ENCODE data around the gene KCTD13.
A peak's percentile ranks its signal among the peaks of the same experiment; 100 is the strongest.
"Not testable (repeated sequence)": the region's sequence is repeated elsewhere in the genome, so short reads cannot be mapped to it uniquely, and the experiment has no call there.

The KCTD13 gene

DNA sequence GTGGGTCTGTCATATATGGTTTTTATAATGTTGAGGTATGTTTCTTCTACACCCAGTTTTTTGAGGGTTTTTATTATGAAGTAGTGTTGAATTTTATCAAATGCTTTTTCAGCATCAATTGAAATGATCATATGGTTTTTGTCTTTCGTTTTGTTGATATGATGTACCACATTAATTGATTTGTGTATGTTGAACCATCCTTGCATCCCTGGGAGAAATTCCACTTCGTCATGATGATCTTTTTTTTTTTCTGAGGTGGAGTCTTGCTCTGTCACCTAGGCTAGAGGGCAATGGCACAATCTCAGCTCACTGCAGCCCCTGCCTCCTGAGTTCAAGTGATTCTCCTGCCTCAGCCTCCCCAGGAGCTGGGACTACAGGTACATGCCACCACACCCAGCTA is 21.9 kb upstream of the KCTD13 start:
- Histone ChIP-seq H3K27me3 (replicated peaks in 2 of 5; ENCODE audit: control insufficient read depth in 4 of 5, insufficient read depth in 5 of 5, low read length in 4 of 5) (no peaks in the 10 kb centered on the region), H3K4me1 (ENCODE audit: control extremely low read depth in 1 of 4, control insufficient read depth in 4 of 4, insufficient read depth in 4 of 4, low read length in 3 of 4) (peaks cover 3 to 15% (median 8%) of the 10 kb centered on the region in 4 experiments), H3K27ac (ENCODE audit: insufficient read depth in 1 of 2, low read depth in 1 of 2, low read length in 2 of 2, poor library complexity in 1 of 2, severe bottlenecking in 2 of 2) (no peak overlapping the region), H3K36me3 (ENCODE audit: control insufficient read depth in 4 of 4, insufficient read depth in 4 of 4, low read length in 3 of 4) (no peaks in the 10 kb centered on the region), H3K4me3 (ENCODE audit: control insufficient read depth in 1 of 7, extremely low read depth in 1 of 7, insufficient read depth in 4 of 7, low read depth in 2 of 7, low read length in 6 of 7) (no peak overlapping the region), H3K9me3 (ENCODE audit: control extremely low read depth in 1 of 5, control insufficient read depth in 4 of 5, insufficient read depth in 2 of 5, low read depth in 1 of 5, low read length in 4 of 5) (peaks cover 0 to 3% (median 0%) of the 10 kb centered on the region in 5 experiments)
- whole genome bisulfite sequencing (ENCODE audit: insufficient coverage) = no CpG with 5 or more reads among the region's 2 CpGs
- ChIA-PET POLR2A (no interaction called here), CTCF (interaction anchor here (0.6 to 1.2 kb wide), 3 partner anchors 12 to 27 kb away, joined by 3 to 4 read pairs (median 3); no protein-coding TSS in a partner anchor)
- DNase-seq = no peak

DNA sequence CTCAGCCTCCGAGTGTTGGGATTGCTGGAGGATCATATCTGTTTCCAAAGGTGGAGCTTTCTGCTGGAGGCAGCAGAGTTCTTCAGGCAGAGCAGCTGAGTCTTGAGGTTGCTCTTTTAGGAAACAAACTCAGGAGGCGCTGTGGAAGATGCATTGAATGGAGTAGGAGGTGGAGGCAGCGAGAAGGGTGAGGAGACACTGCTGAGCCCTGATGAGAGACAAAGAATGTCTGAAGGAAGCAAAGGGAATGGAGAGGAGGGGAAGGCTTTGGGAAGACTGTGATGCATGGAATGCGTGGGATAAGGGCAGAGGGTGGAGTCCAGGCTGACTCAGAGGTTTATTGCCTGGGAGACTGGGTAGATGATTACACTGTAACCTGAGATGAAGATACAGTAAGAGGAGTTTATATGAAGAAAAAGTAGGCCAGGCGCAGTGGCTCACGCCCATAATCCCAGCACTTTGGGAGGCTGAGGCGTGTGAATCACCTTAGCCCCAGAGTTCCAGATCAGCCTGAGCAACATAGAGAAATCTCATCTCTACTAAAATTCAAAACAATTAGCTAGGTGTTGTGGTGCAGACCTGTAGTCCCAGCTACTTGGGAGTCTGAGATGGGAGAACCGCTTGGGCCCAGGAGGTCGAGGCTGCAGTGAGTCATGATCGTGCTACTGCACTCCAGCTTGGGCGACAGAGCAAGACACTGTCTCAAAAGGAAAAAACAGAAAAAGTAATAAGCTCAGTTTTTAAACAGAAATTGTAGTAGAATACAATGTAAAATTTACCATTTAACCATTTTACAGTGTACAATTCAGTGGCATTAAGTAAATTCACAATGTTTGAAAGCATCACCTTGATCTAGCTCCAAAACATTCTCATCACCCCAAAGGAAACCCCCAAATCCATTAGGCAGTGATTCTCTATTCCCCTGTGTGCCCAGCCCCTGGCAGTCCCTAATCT is 18.1 kb upstream of the KCTD13 start:
- CTCF ChIA-PET = interaction anchor here (0.7 to 2.2 kb wide), 4 partner anchors 18 to 62 kb away, joined by 3 to 6 read pairs (median 4); partner anchors contain the start of gene TAOK2
- 100% methylated on average over 7 of the region's 11 CpGs for WGBS (ENCODE audit: insufficient coverage)
- peak overlapping the region in 1 of 2 experiments; percentile 73 for H3K27ac ChIP-seq (ENCODE audit: insufficient read depth in 1 of 2, low read depth in 1 of 2, low read length in 2 of 2, poor library complexity in 1 of 2, severe bottlenecking in 2 of 2)
- no peak for DNase-seq
- peaks cover 5 to 19% (median 10%) of the 10 kb centered on the region in 4 experiments for H3K4me1 ChIP-seq (ENCODE audit: control extremely low read depth in 1 of 4, control insufficient read depth in 4 of 4, insufficient read depth in 4 of 4, low read length in 3 of 4)
- H3K27me3 ChIP-seq (replicated peaks in 2 of 5; ENCODE audit: control insufficient read depth in 4 of 5, insufficient read depth in 5 of 5, low read length in 4 of 5) = no peaks in the 10 kb centered on the region
- H3K4me3 ChIP-seq (ENCODE audit: control insufficient read depth in 1 of 7, extremely low read depth in 1 of 7, insufficient read depth in 4 of 7, low read depth in 2 of 7, low read length in 6 of 7) = no peak overlapping the region
- POLR2A ChIA-PET = interaction anchor here (1.7 kb wide), 1 partner anchor 18 kb away, joined by 6 read pairs; the partner anchor contains the start of gene KCTD13
- peaks cover 0 to 4% (median 0%) of the 10 kb centered on the region in 5 experiments for H3K9me3 ChIP-seq (ENCODE audit: control extremely low read depth in 1 of 5, control insufficient read depth in 4 of 5, insufficient read depth in 2 of 5, low read depth in 1 of 5, low read length in 4 of 5)
- H3K36me3 ChIP-seq (ENCODE audit: control insufficient read depth in 4 of 4, insufficient read depth in 4 of 4, low read length in 3 of 4) = no peaks in the 10 kb centered on the region

DNA sequence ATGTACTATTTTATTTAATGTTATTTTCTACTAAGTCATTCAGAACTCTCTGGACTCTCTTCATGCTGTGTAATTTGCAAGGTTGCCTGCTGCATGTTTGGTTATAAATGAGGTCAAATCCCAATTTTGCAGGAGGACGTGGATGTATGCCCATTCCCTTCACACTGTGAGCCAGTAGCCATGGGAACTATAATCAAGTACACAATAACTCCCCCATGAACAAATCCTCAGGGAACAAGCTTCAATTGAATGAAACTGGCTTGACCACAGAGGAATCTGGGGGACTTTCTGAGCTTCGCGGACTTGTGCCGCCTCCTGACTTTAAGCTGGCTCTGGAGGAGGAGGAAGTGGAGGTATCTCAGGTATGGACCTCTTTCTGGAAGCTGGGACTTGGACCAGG is 14.6 kb upstream of the KCTD13 start:
- peaks cover 0 to 4% (median 0%) of the 10 kb centered on the region in 5 experiments for H3K9me3 ChIP-seq (ENCODE audit: control extremely low read depth in 1 of 5, control insufficient read depth in 4 of 5, insufficient read depth in 2 of 5, low read depth in 1 of 5, low read length in 4 of 5)
- no peak overlapping the region for H3K27ac ChIP-seq (ENCODE audit: insufficient read depth in 1 of 2, low read depth in 1 of 2, low read length in 2 of 2, poor library complexity in 1 of 2, severe bottlenecking in 2 of 2)
- H3K4me3 ChIP-seq (ENCODE audit: control insufficient read depth in 1 of 7, extremely low read depth in 1 of 7, insufficient read depth in 4 of 7, low read depth in 2 of 7, low read length in 6 of 7) = no peak overlapping the region
- POLR2A ChIA-PET = no interaction called here
- H3K36me3 ChIP-seq (ENCODE audit: control insufficient read depth in 4 of 4, insufficient read depth in 4 of 4, low read length in 3 of 4) = no peaks in the 10 kb centered on the region
- no peak for DNase-seq
- peaks cover 5 to 19% (median 10%) of the 10 kb centered on the region in 4 experiments for H3K4me1 ChIP-seq (ENCODE audit: control extremely low read depth in 1 of 4, control insufficient read depth in 4 of 4, insufficient read depth in 4 of 4, low read length in 3 of 4)
- WGBS (ENCODE audit: insufficient coverage) = 80% methylated on average over 3 of the region's 4 CpGs
- CTCF ChIA-PET = interaction anchor here (0.6 to 1.8 kb wide), 5 partner anchors 13 to 53 kb away, joined by 3 to 4 read pairs (median 3); partner anchors contain the start of gene KCTD13
- no peaks in the 10 kb centered on the region for H3K27me3 ChIP-seq (replicated peaks in 2 of 5; ENCODE audit: control insufficient read depth in 4 of 5, insufficient read depth in 5 of 5, low read length in 4 of 5)

DNA sequence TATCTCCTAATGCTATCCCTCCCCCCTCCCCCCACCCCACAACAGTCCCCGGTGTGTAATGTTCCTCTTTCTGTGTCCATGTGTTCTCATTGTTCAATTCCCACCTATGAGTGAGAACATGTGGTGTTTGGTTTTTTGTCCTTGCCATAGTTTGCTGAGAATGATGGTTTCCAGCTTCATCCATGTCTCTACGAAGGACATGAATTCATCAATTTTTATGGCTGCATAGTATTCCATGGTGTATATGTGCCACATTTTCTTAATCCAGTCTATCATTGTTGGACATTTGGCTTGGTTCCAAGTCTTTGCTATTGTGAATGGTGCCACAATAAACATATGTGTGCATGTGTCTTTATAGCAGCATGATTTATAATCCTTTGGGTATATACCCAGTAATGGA is 5.7 kb upstream of the KCTD13 start:
- POLR2A ChIA-PET; H3K36me3 ChIP-seq (ENCODE audit: control insufficient read depth in 4 of 4, insufficient read depth in 4 of 4, low read length in 3 of 4); H3K4me1 ChIP-seq (ENCODE audit: control extremely low read depth in 1 of 4, control insufficient read depth in 4 of 4, insufficient read depth in 4 of 4, low read length in 3 of 4); H3K27ac ChIP-seq (ENCODE audit: insufficient read depth in 1 of 2, low read depth in 1 of 2, low read length in 2 of 2, poor library complexity in 1 of 2, severe bottlenecking in 2 of 2); H3K27me3 ChIP-seq (replicated peaks in 2 of 5; ENCODE audit: control insufficient read depth in 4 of 5, insufficient read depth in 5 of 5, low read length in 4 of 5); DNase-seq; H3K9me3 ChIP-seq (ENCODE audit: control extremely low read depth in 1 of 5, control insufficient read depth in 4 of 5, insufficient read depth in 2 of 5, low read depth in 1 of 5, low read length in 4 of 5); H3K4me3 ChIP-seq (ENCODE audit: control insufficient read depth in 1 of 7, extremely low read depth in 1 of 7, insufficient read depth in 4 of 7, low read depth in 2 of 7, low read length in 6 of 7): not testable (repeated sequence)
- WGBS (ENCODE audit: insufficient coverage) = no CpG with 5 or more reads among the region's 2 CpGs
- CTCF ChIA-PET = interaction anchor here (0.9 to 1.0 kb wide), 2 partner anchors 30 to 58 kb away, joined by 3 to 4 read pairs; partner anchors contain the start of gene TMEM219

DNA sequence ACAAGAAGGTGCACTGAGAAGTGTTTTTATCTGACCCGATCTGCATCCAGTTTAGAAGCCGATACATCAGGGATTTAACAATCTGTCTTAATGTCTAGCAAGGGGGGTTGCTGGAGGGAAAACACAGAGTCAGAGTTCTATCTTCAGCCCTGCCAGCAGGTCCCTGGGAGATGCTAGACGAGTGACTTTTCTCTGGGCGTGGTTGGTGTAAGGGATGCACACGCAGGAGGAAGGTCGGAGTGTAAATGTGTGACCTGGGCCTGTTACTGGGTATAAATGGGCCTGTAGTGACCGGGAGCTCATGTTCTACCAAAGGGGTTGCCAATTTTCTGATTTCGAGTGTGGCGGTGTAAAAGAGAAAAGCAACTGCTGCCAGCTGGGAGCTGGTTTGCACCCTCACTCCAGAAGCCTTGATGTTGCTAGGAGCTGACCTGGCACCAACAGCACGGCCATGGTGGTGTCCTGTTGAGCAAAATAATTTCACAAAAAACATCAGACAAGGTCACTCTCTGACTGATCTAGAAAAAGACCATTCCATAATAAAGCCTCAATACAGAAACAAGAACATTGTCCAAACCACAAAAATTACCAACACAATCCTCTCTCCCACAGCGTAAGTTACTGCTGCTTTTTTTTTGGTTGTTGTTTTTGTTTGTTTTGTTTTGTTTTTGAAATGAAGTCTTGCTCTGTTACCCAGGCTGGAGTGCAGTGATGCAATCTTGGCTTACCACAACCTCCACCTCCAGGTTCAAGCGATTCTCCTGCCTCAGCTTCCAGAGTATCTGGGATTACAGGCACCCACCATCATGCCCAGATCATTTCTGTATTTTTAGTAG is 1.3 kb upstream of the KCTD13 start:
- Histone ChIP-seq H3K9me3 (ENCODE audit: control extremely low read depth in 1 of 5, control insufficient read depth in 4 of 5, insufficient read depth in 2 of 5, low read depth in 1 of 5, low read length in 4 of 5) (no peaks in the 10 kb centered on the region), H3K36me3 (ENCODE audit: control insufficient read depth in 4 of 4, insufficient read depth in 4 of 4, low read length in 3 of 4) (peaks cover 2 to 11% (median 7%) of the 10 kb centered on the region in 4 experiments), H3K4me3 (ENCODE audit: control insufficient read depth in 1 of 7, extremely low read depth in 1 of 7, insufficient read depth in 4 of 7, low read depth in 2 of 7, low read length in 6 of 7) (peak overlapping the region in 5 of 7 experiments; percentile 55 to 95 (median 92)), H3K4me1 (ENCODE audit: control extremely low read depth in 1 of 4, control insufficient read depth in 4 of 4, insufficient read depth in 4 of 4, low read length in 3 of 4) (peaks cover 0 to 20% (median 17%) of the 10 kb centered on the region in 4 experiments), H3K27me3 (replicated peaks in 2 of 5; ENCODE audit: control insufficient read depth in 4 of 5, insufficient read depth in 5 of 5, low read length in 4 of 5) (no peaks in the 10 kb centered on the region), H3K27ac (ENCODE audit: insufficient read depth in 1 of 2, low read depth in 1 of 2, low read length in 2 of 2, poor library complexity in 1 of 2, severe bottlenecking in 2 of 2) (no peak overlapping the region)
- POLR2A ChIA-PET = interaction anchor here (1.8 kb wide), 1 partner anchor 16 kb away, joined by 6 read pairs; no protein-coding TSS in a partner anchor
- CTCF ChIA-PET = interaction anchor here (0.9 to 2.4 kb wide), 6 partner anchors 13 to 77 kb away, joined by 3 to 12 read pairs (median 4); partner anchors contain the start of gene TMEM219
- WGBS (ENCODE audit: insufficient coverage) = 91% methylated on average over 9 of the region's 12 CpGs
- DNase-seq = no peak

DNA sequence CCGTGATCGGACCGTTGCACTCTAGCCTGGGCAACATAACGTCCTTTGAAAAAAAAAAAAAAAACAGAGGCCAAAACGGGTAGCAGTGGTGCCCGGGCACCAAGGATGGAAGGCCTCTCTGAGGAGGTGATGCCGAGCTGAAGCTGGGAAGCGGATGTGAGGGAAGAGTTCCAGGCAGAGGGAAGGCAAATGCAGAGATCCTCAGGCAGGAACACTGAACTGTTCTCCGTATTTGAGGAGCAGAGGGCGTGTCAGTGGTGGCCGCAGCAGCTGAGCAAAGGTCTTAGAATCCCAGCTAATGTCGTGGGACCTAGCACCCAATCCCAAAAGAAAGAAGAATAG is 656 bp upstream of the KCTD13 start:
- H3K9me3 ChIP-seq (ENCODE audit: control extremely low read depth in 1 of 5, control insufficient read depth in 4 of 5, insufficient read depth in 2 of 5, low read depth in 1 of 5, low read length in 4 of 5) = no peaks in the 10 kb centered on the region
- DNase-seq = no peak
- ChIA-PET CTCF (interaction anchor here (0.9 to 2.4 kb wide), 5 partner anchors 15 to 78 kb away, joined by 3 to 12 read pairs (median 4); partner anchors contain the start of gene TMEM219), POLR2A (interaction anchor here (0.6 to 1.8 kb wide), 3 partner anchors 16 to 239 kb away, joined by 4 to 7 read pairs (median 6); no protein-coding TSS in a partner anchor)
- 5% methylated on average over 12 of the region's 12 CpGs for WGBS (ENCODE audit: insufficient coverage)
- H3K36me3 ChIP-seq (ENCODE audit: control insufficient read depth in 4 of 4, insufficient read depth in 4 of 4, low read length in 3 of 4) = peaks cover 2 to 12% (median 8%) of the 10 kb centered on the region in 4 experiments
- no peaks in the 10 kb centered on the region for H3K27me3 ChIP-seq (replicated peaks in 2 of 5; ENCODE audit: control insufficient read depth in 4 of 5, insufficient read depth in 5 of 5, low read length in 4 of 5)
- H3K4me3 ChIP-seq (ENCODE audit: control insufficient read depth in 1 of 7, extremely low read depth in 1 of 7, insufficient read depth in 4 of 7, low read depth in 2 of 7, low read length in 6 of 7) = peak overlapping the region; percentile 46 to 95 (median 89)
- peaks cover 0 to 20% (median 17%) of the 10 kb centered on the region in 4 experiments for H3K4me1 ChIP-seq (ENCODE audit: control extremely low read depth in 1 of 4, control insufficient read depth in 4 of 4, insufficient read depth in 4 of 4, low read length in 3 of 4)
- H3K27ac ChIP-seq (ENCODE audit: insufficient read depth in 1 of 2, low read depth in 1 of 2, low read length in 2 of 2, poor library complexity in 1 of 2, severe bottlenecking in 2 of 2) = peak overlapping the region in 1 of 2 experiments; percentile 83

Measured in common myeloid progenitor, CD34-positive (primary cell).